Esophagus mucosa (tissue), 1 donor: Measurements from ENCODE around the gene USP36. TPM values are rescaled to one million over a fixed set of nuclear protein-coding genes. Genes with fewer than 3 reads are reported as not detected.
A peak's percentile ranks its signal among the peaks of the same experiment; 100 is the strongest.
"Not testable (repeated sequence)": the region's sequence is repeated elsewhere in the genome, so short reads cannot be mapped to it uniquely, and the experiment has no call there.

Source experiments
- ATAC-seq: fragments of 200-7000 bp; cut with Tn5 transposase; one replicate; pipeline ENCODE4 v1.9.1; 2020
- total RNA-seq: library from RNA; stranded (reverse); gene quantifications from one replicate; pipeline ENCODE4 v1.2.4, GENCODE V29; 2023
- donor health status: DM: yes; HTN: yes; CAD: no.

Gene USP36
- total RNA-seq, 1 donor from 2014 or later = 26.4 TPM

DNA sequence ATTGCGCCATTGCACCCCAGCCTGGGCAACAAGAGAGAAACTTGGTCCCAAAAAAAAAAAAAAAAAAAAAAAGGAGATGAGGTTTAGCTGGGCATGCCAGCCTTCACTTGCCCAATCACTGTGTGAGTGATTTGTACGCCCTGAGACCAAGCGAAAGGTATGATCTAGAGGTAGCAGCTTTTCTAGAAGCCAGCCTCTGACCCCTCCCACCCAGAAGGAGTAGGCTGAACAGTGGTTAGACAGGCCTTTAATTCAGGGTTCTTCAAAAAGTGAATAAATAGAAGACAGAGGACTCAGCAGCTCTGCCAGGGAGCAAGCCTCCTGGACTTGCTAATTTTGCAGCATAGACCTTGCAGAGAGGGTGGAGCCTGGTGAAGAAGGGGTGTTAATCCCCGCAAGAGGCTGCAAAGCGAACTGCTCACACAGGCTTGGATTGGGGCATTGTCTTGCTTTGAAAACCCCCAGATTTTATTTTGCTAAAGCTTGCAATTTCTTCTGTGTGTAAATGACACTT lies 51.4 kb downstream of the USP36 start:
- peak; percentile 62 for ATAC-seq

DNA sequence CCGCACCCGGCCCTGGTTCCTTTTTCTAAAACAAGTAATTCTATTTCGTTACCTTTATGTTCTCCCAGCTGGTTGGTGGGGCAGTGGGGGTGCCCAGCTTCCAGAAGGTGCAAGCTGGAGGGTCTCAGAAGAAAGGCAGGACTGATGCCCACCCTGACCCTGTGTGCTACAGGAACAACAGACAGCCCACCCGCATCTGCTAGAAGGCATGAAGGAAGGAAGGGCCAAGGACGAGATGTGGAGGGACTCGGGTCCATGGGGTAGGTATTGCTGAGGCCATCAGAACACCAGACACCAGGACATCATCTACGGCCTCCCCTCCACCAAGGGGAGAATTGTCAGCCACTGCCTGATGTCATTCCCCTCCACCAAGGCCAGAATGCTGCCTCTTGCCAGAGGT lies 52.2 kb downstream of the USP36 start:
- ATAC-seq = no peak

DNA sequence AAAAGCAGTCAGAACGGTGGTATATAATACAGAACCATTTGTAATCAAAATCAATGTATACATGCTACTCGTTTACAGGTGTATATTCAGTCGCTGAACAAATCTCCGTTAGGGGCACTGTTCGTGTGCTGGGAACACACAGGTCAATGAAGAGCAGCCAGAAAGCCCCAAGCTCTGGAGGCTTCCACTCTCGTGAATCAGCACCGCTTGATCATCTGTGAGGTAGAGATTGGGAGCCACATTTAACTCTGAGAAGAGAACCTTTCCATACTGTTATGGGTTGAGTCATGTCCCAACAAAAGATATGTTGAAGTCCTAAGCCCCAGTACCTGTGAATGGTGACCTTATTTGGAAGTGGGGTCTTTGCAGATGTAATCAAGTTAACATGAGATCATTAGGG lies 53.2 kb downstream of the USP36 start:
- peak; percentile 48 for ATAC-seq

DNA sequence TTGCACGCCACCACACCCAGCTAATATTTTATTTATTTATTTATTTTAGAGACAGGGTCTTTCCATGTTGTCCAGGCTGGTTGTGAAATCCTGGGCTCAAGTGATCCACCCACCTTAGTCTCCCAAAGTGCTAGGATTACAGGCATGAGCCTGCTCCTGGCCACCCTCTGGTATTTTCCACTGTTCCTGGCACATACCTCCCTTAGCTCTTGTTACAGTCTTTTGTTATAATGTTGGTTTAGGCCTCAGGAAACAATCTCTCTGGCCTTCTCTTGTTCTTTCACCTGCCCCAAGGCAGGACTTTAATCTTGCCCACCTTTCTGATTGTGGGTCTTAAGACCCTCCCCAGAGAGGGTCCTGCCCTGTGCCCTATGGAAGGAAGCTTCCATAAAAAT lies 55.0 kb downstream of the USP36 start:
- no peak for ATAC-seq

DNA sequence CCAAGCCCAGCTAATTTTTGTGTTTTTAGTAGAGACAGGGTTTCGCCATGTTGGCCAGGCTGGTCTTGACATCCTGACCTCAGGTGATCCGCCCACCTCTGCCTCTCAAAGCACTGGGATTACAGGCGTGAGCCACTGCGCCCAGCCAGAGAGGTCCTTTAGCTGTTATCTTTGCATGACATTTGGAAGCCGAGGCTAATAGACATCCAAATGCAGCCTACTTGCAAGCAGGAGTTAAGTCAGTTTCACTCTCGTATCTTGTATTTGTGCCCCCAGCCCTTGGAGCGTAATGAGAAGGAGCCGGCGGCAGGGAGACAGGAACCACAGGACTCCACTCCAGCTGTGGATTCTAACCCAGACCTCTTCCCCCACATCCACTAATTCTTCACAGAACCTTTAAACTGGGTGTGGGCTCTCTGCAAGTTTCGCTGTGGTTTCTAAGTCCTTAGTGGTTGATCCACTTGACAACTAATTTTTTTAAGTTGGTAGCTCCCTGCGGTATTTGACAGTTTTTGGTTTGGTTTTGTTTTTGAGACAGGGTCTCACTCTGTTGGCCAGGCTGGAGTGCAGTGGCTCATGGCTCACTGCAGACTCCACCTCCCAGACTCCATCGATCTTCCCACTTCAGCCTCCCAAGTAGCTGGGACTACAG lies 55.5 kb downstream of the USP36 start:
- ATAC-seq = no peak

DNA sequence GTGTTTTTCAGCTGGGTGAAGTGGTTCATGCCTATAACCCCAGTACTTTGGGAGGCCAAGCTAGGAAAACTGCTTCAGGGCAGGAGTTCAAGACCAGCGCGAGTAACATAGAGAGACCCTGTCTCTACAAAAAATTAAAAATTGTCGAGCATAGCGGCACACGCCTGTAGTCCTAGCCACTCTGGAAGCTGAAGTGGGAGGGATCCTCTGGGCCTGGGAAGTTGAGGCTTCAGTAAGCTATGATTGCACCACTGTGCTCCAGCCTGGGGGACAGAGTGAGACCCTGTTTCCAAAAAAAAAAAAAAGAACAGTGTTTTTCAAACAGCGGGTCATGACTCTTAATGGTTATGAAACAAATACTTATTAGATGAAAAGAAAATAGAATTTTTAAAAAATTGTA lies 56.3 kb downstream of the USP36 start:
- ATAC-seq = no peak

DNA sequence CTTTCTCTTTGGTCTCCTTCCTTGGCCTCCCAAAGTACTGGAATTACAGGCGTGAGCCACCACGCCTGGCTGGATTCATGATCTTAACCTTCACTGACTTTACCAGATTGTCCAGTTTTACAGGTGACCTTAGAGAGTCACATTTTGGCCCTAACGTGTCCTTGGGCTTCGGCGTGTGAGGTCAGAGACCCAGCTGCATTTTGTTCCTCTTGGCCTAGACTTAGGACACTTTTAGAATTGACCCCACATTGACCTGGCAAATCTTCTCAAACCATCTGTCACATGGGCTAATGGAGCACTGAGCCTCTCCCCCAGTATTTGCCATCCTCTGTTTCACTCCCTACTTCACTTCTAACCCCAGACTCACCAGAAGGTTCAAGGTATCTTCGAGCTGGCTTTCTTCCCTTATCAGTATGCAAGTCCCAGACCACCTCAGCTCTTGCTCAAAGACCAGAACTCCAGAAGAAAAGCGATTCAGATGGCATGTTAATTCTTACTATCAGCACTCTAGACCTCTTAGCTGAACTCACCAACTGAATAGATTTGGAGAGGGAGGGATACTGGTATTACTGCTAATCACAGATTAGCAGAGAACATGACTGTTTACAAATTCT lies 56.8 kb downstream of the USP36 start:
- no peak for ATAC-seq

DNA sequence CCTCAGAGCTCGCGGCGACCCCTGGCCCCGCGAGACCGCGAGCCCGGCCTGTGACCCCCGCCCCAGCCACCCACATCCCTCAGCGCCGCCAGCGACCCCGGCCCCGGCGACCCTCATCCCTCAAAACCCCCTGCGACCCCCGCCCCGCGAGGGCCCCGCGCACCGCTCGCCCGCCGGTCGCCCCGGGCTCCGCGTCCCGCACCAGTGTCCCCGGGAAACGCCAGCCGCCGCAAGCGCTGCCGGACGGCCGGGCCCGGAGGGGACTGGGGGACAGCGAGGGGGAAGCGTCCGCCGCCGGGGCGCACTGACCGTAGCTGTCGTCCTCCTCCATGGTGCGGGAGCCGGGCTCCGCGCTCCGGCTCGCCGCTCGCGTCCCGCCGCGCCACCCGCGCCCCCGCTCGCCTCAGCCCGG lies 58.7 kb downstream of the USP36 start, which contains the start of gene CYTH1:
Gene CYTH1, minus strand, starts transcription at position 381 of the 412 bp plus-strand sequence. Its CDS starts 50 bp downstream, at position 331.
- ATAC-seq = peak; percentile 0

DNA sequence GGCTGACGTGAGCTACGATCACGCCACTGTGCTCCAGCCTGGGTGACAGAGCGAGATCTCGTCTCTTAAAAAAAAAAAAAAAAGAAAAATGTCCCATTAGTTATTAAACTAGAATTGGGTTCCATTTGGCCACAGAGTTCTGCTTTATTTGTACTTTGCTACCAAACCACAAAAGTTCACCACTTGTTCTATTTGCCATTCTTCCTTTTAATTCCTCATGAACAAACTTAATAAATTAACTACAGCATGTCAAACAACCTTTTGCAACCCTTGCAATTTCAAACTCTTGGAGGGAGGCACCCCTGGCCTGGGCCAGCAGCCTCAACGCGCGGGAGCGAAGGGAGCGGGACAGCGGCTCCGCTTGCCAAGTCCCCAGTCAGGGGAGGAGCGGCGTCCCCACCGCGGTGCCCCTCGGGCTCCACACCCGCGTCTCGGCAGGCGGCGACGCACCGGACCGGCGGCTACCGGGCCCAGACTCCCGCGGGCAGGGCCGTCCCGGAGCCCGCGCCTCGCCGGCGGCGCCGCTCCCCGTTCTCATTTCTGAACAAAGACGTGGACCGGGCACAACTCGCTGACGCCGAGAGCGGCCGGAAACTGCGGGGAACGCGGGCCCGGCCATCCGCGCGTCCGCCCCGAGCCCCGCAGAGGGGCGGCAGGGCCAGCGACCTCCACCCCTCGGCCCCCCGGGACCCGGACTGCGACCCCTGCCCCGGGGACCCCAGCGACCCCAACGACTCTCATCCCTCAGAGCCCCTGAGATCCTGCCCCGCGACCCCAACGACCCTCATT lies 59.3 kb downstream of the USP36 start:
- ATAC-seq = peak; percentile 1

DNA sequence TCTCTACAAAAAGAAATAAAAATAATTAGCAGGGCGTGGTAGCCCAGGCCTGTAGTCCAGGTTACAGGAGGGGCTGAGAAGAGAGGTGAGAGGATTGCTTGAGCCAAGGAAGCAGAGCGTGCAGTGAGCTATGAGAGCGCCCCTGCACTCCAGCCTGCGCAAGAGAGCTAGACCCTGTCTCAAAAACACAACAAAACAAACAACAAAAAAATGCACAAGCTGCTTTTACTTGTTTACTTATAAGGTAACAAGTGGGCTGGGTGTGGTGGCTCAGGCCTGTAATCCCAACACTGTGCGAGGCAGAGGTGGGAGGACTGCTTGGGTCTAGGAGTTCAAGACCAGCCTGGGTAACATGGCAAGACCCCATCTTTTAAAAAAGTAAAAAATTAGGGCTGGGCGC lies 60.3 kb downstream of the USP36 start:
- ATAC-seq = no peak

DNA sequence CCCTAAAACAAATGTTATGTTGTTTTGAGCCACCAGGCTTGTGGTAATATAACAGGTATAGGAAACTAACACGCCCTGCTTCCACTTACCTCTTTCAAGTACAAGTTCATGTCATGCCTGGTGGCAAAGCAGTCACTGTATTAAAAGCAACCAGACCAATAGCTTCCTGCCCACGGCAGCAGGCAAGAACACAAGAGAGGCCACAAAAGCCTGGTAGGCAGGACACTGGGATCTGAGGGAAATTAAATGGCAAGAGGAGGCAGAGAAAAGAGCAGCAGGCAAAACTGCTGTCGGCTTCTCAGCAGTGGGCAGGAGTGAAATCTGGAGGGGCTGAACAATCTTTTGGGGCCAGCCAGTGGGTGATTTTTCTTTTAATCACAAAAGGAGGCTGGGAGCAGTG lies 60.8 kb downstream of the USP36 start:
- ATAC-seq = peak; percentile 27

DNA sequence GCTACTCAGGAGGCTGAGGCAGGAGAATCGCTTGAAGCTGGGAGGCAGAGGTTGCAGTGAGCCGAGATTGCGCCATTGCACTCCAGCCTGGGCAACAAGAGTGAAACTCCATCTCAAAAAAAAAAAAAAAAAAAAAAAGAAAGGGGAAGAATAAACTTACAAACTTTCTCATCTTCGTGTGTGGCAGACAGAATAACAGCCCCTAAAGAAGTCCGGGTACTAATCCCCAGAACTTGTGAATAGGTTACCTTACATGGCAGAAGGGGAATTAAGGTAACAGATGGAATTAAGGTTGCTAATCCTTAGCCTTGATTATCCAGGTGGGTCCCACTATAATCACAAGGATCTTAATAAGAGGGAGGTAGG lies 61.3 kb downstream of the USP36 start:
- ATAC-seq = not testable (repeated sequence)

DNA sequence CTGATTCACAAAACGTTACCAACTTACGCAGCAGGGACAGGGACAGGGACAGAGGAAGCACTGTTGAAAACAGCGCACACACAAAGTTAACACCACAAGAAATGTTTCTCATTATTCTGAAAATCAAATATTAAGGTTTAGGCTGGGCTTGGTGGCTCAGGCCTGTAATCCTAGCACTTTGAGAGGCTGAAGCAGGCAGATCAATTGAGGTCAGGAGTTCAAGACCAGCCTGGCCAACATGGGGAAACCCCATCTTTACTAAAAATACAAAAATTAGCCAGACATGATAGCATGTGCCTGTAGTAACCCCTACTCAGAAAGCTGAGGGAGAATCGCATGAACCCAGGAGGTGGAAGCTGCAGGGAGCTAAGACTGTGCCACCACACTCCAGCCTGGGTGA lies 62.7 kb downstream of the USP36 start:
- ATAC-seq = no peak

DNA sequence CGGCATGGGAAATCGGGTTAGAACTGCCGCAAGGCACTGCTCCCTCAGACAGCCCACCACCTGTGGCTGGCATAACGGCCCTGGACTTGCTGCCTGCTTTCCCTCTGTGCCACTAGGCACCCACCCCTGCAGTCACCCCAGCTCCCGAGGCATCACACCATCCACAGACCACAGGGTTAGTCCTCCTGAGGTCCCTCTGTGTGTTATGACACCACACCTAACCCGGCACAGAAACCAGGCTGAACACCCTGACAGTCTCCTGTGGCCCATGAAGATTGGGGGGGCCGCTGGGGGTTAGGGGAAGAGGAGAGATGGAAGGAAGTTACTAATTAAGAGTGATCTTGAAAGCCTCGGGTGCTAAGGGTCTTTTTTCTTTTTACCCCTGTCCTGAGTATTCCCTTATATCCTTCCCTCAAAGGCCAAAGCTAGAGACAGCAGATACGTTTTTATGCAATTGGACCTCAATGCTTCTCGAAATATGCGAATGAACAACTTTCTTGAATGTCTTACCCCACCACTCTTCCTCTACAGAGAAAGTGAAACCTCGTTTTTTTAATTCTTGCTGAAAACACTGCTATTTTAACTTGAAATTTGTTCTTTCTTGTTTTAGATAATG lies 65.5 kb downstream of the USP36 start:
- peak; percentile 53 for ATAC-seq

DNA sequence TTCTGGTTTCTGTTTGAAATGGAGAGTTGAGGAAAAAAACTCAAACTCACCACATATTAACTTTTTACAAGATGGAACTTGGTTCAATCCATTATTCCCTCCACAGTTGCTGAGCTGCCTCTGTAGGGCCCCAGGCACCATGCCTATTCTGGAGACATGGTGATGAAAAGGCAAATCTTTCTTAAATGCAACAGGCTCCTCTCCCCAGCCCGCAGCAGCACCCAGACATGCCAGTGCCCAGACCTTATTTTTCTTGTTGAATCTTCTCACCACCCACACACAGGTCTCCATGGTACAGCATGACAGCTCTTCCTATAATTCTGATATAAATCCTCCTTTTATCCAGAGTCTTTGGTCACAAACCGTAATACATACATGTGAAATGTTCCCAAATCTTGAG lies 66.2 kb downstream of the USP36 start:
- ATAC-seq = peak; percentile 51

DNA sequence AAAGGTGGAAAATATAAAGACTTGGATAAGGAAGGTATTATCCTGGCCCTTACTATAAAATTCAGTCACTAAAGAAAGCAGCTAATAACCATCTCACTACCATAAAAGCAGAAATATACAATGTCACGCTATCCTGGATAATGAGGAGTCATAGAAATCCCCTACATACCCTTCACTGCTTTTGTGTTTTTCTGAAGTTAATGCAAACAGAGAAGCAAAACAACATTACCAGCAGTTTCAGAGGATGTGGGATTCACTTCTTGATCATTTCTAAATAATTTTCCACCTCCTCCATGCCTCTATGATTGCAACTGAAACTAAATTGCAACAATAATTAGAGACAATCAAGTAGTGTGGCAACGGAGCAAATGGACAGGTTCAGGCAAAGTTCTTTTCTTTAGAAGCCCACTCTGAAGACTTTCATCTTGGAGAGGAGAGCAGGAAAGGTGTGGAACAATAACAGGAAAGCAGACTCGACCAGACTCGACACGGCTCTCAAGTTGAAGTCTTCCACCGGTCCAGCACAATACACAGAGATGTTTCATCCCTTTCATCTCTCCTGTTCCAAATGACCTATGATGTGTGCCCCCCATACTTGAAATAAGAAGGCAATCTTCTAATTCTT lies 68.7 kb downstream of the USP36 start:
- ATAC-seq = peak; percentile 24

DNA sequence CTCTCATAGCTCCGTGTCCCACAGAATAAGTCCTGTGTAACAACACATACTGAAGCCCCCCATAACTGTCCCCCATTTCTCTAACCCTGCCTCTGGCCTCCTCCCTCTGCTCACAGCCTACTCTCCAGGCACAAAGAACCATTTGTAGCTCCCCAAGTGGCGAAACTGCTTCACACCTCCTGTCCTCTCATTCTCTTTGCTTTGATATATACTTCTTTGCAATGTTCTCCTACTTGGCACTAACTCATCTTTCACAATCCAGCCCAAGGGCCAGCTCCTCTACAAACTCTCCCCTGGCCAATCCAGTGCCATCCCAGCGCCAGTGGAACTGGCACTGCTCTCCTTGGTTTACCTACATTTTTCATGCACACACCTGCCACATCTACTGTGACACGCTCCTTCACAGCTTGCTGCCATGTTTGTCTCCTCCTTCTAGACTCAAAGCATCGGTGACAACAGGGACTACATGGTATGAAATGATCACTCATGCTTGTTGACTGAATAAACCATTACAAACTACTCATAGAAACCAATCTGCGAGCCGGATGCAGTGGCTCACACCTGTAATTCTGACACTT lies 71.3 kb downstream of the USP36 start:
- peak; percentile 24 for ATAC-seq

DNA sequence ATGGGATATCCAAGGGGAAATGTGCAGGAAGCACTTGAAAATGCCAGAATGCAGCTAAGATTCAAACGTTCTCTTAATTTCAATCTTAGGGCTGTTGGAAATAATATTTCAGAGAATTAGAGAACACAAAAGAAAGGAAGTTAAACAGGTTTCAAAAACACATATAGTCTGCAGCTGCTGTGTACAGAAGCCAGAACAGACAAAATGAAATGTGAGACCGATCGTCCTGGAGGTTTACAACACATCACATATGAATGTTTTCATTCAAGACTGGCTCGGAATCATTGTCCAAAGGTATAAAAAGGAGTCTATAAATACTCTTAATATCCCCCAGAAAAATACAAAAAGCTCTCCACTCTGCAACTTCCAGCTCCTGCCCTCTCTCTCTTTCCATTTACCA lies 72.8 kb downstream of the USP36 start:
- no peak for ATAC-seq

DNA sequence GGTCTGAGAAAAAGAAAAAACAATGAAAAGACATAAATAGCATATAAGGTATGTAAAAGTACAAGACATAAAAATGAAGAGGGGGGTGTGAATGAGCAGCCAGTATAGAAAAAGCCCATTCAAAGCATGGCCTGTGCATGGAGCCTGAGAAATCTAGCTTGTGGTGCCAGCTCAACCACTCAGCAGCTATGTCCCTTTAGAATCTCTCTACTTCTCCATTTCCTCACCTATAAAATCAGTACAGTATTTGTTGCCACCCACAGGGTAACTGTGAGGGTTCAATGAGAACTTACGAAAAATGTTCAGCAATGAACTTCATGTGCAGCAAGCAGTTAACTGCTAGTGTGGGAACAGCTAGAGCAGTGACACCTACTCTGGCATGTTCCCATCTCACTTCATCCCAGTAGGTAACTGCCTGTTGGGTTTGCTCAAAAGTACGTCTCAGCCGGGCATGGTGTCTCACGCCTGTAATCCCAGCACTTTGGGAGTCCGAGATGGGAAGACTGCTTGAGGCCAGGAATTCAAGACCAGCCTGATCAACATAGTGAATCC lies 73.8 kb downstream of the USP36 start:
- ATAC-seq = no peak

DNA sequence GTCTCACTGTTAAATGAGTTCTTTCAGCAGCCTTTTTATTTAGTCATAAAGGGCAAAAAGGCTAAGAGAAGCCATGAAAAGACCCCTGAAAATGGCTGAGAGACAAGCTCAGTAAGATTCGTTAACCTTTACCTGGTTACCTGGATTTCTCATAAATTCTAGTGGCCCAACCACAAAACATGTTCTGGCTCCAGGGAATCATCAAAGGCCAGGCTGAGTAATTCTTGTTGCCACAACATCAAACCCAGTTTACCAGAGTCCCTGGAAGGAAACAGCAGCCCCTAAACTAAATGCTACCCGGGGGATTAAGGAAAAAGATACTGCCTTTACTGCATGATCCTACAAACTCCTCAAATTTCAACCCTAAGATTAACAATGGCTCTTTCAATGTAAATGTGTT lies 74.4 kb downstream of the USP36 start:
- peak; percentile 21 for ATAC-seq

DNA sequence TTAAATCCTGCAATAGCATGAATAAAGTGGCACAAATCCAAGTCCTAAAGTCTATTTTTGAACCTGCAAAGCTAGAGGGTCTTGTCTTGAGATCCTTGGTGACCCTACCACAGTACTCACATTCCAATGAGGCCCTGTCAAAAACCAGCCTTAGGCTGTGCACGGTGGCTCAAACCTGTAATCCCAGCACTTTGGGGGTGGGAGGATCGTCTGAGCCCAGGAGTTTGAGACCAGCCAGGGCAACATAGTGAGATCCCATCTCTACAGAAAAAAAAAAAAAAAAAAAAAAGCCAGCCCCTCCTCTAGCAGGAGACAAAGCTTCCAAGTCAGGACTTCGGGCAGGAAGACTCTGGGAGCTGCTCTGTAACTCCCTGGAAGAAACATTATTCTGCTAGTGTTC lies 74.8 kb downstream of the USP36 start:
- no peak for ATAC-seq

DNA sequence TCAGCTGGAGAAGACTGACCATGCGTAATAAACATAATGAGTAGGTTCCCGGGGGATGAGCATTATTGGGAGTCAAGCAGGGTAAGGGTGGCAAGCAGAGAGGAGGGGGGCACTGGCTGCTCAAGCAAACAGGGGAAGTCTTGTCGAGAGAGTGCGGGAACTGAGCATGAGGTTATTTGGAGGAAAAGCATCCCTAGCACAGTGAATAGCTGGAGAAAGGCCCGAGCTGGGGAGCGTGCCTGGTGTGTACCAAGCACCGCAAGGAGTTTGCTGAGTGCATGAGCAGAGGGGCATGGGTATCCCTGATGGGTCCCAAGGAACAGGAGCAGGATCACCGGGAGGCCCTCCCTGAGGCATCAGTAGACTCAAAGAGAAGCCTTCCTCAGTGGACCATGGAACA lies 75.7 kb downstream of the USP36 start:
- ATAC-seq = no peak
